Muscle layer of duodenum (tissue), 2 donors: ENCODE results near the gene MOAP1.

Experiments used
- H3K27ac ChIP-seq: one replicate; pipeline ENCODE4 v1.7.0; 2013; ENCODE audit warnings: mild to moderate bottlenecking, low read length
- H3K27me3 ChIP-seq: one replicate; pipeline ENCODE4 v1.7.0; 2013; ENCODE audit warnings: low read depth, mild to moderate bottlenecking, control low read depth, low read length
- H3K36me3 ChIP-seq, 2 donors: one replicate each; pipeline ENCODE4 v1.7.0; 2013; ENCODE audit warnings: low read length in 2 of 2, control low read depth in 1 of 2, mild to moderate bottlenecking in 1 of 2; ENCODE audit not compliant: insufficient read depth in 2 of 2, control insufficient read depth in 1 of 2
- H3K4me1 ChIP-seq, 2 donors: one replicate each; pipeline ENCODE4 v1.7.0; 2013; ENCODE audit warnings: low read length in 2 of 2, mild to moderate bottlenecking in 2 of 2, control low read depth in 1 of 2, moderate library complexity in 1 of 2; ENCODE audit not compliant: insufficient read depth in 2 of 2, control insufficient read depth in 1 of 2
- H3K4me3 ChIP-seq, 2 donors: one replicate each; pipeline ENCODE4 v1.7.0; 2013; ENCODE audit warnings: low read length in 2 of 2, low read depth in 1 of 2, mild to moderate bottlenecking in 1 of 2
- H3K9me3 ChIP-seq, 2 donors: one replicate each; pipeline ENCODE4 v1.7.0; 2013; ENCODE audit warnings: low read length in 2 of 2, control low read depth in 1 of 2, mild to moderate bottlenecking in 1 of 2; ENCODE audit not compliant: control insufficient read depth in 1 of 2
- donor health status: healthy.

The MOAP1 gene

GRCh38 chr14:93212432-93212831 is 27.7 kb upstream of the MOAP1 start:
- Histone ChIP-seq H3K4me3 (no peak overlapping the region), H3K27ac (no peak overlapping the region), H3K4me1 (peaks cover 8 to 12% of the 10 kb centered on the region in 2 donors), H3K9me3 (no peaks in the 10 kb centered on the region), H3K36me3 (peaks cover 21 to 41% of the 10 kb centered on the region in 2 donors), H3K27me3 (no peaks in the 10 kb centered on the region)

- peaks cover 6 to 13% of the 10 kb centered on the region in 2 donors for H3K36me3 ChIP-seq
- no peaks in the 10 kb centered on the region for H3K27me3 ChIP-seq
- peak overlapping the region; percentile 85 to 90 for H3K4me3 ChIP-seq
- H3K9me3 ChIP-seq: no peaks in the 10 kb centered on the region
- peaks cover 8 to 22% of the 10 kb centered on the region in 2 donors for H3K4me1 ChIP-seq
- H3K27ac ChIP-seq: peak overlapping the region; percentile 74
Observed at GRCh38 chr14:93207468-93208308, 23.0 kb upstream of the MOAP1 start.

GRCh38 chr14:93206793-93207467 is 22.2 kb upstream of the MOAP1 start, which contains the start of the genes GON7 and UBR7:
TSS of gene GON7 (minus strand) at chr14:93207065. CDS start at chr14:93207037, 28 bp downstream.
TSS of gene UBR7 (plus strand) at chr14:93207256. CDS start at chr14:93207292, 36 bp downstream.
- peaks cover 2 to 6% of the 10 kb centered on the region in 2 donors for H3K36me3 ChIP-seq
- no peaks in the 10 kb centered on the region for H3K27me3 ChIP-seq
- H3K4me1 ChIP-seq: peaks cover 8 to 22% of the 10 kb centered on the region in 2 donors
- H3K27ac ChIP-seq: peak within 1 kb of the TSS; percentile 75
- peak within 1 kb of the TSS; percentile 85 to 90 for H3K4me3 ChIP-seq
- H3K9me3 ChIP-seq: no peaks in the 10 kb centered on the region

- H3K9me3 ChIP-seq: no peaks in the 10 kb centered on the region
- no peaks in the 10 kb centered on the region for H3K27me3 ChIP-seq
- H3K36me3 ChIP-seq: no peaks in the 10 kb centered on the region
- no peak overlapping the region for H3K4me3 ChIP-seq
- peaks cover 0 to 9% of the 10 kb centered on the region in 2 donors for H3K4me1 ChIP-seq
- H3K27ac ChIP-seq: no peak overlapping the region
Observed at GRCh38 chr14:93201155-93201704, 16.5 kb upstream of the MOAP1 start.

GRCh38 chr14:93200553-93200952 is 15.9 kb upstream of the MOAP1 start:
- Histone ChIP-seq H3K27me3 (no peaks in the 10 kb centered on the region), H3K9me3 (no peaks in the 10 kb centered on the region), H3K4me3 (no peak overlapping the region), H3K27ac (no peak overlapping the region), H3K36me3 (no peaks in the 10 kb centered on the region), H3K4me1 (peaks cover 0 to 2% of the 10 kb centered on the region in 2 donors)

DNA sequence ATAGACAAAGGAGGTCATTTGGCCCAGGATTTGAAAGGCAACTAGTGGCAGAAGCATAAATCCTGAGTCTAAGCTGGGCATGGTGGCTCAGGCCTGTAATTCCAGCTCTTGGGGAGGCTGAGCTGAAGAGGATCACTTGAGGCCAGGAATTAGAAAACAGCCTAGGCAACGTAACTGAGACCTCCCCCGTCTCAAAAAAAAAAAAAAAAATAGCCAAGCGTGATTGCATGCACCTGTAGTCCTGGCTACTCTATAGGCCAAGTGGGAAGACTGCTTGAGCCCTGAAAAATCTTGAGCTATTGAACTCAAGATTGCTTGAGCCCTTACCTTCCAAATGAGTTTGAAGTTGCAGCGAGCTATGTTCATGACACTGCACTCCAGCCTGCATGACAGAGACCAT is 14.3 kb upstream of the MOAP1 start:
- Histone ChIP-seq H3K4me3 (no peak overlapping the region), H3K4me1 (no peaks in the 10 kb centered on the region), H3K27me3 (no peaks in the 10 kb centered on the region), H3K9me3 (no peaks in the 10 kb centered on the region), H3K27ac (no peak overlapping the region), H3K36me3 (no peaks in the 10 kb centered on the region)

DNA sequence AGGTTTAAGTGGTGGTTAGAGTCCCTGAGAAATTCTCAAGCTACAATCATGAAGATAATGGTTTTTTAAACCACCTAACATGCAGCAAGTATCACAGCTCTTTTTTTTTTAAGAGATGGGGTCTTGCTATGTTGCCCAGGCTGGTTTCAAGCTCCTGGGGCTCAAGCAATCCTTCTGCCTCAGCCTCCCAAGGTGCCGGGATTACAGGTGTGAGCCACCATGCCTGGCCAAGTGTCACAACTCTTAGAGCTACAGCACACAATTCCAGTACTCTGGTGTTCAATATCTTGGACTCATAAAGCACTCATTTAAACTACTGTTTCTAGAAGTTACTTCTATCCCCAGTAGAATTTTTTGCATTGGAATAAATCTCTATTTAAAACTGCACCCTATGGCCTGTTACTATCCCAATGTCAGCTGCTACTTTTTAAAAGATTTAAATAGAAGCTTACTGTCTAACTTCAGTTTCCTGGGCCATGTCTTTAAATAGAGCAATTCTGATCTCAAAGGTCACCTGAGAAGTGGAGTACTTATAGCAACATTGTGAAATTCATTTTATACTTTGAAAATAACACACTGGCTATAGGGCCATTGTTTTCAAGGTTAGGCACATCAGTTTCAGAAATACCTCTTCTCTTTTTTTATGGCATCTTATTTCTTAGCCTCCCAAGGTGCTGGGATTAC is 10.8 kb upstream of the MOAP1 start:
- no peaks in the 10 kb centered on the region for H3K27me3 ChIP-seq
- no peaks in the 10 kb centered on the region for H3K9me3 ChIP-seq
- no peaks in the 10 kb centered on the region for H3K36me3 ChIP-seq
- no peak overlapping the region for H3K27ac ChIP-seq
- H3K4me3 ChIP-seq: no peak overlapping the region
- H3K4me1 ChIP-seq: no peaks in the 10 kb centered on the region

GRCh38 chr14:93186956-93187355 is 2.3 kb upstream of the MOAP1 start:
- Histone ChIP-seq H3K4me1 (peaks cover 16 to 23% of the 10 kb centered on the region in 2 donors), H3K27ac (no peak overlapping the region), H3K9me3 (no peaks in the 10 kb centered on the region), H3K27me3 (no peaks in the 10 kb centered on the region), H3K4me3 (no peak overlapping the region), H3K36me3 (peaks cover 0 to 3% of the 10 kb centered on the region in 2 donors)

DNA sequence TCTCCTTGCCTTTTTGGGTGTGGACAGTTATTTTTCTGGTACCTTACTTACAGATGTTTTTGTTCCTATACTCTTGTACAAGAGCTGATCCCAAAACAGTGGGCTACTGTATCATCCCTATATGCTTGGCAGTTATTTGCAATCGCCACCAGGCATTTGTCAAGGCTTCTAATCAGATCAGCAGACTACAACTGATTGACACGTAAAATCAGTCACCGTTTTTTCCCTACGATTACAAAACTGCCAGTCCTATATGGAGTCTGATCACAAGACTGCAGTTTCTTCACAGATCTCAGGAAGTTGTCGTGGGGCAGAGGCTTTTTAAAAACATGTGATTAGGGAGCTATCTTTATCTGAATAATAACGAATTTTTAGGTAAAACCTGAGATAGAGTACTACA is 1.8 kb upstream of the MOAP1 start:
- peaks cover 0 to 3% of the 10 kb centered on the region in 2 donors for H3K36me3 ChIP-seq
- H3K27me3 ChIP-seq: no peaks in the 10 kb centered on the region
- peaks cover 16 to 23% of the 10 kb centered on the region in 2 donors for H3K4me1 ChIP-seq
- no peak overlapping the region for H3K4me3 ChIP-seq
- no peaks in the 10 kb centered on the region for H3K9me3 ChIP-seq
- no peak overlapping the region for H3K27ac ChIP-seq

- no peaks in the 10 kb centered on the region for H3K27me3 ChIP-seq
- H3K9me3 ChIP-seq: no peaks in the 10 kb centered on the region
- H3K36me3 ChIP-seq: peaks cover 0 to 3% of the 10 kb centered on the region in 2 donors
- peaks cover 16 to 23% of the 10 kb centered on the region in 2 donors for H3K4me1 ChIP-seq
- peak overlapping the region; percentile 94 to 95 for H3K4me3 ChIP-seq
- peak overlapping the region; percentile 96 for H3K27ac ChIP-seq
Observed at GRCh38 chr14:93185349-93185720, 638 bp upstream of the MOAP1 start.
